Superior temporal gyrus (tissue), 1 donor: ENCODE data around the gene GUCY2D.
A peak's percentile ranks its signal among the peaks of the same experiment; 100 is the strongest.
"Not testable (repeated sequence)": the region's sequence is repeated elsewhere in the genome, so short reads cannot be mapped to it uniquely, and the experiment has no call there.

Experiments used
- DNase-seq: peaks from one replicate; pipeline ENCODE4 v3.0.0-alpha.2; 2016; ENCODE audit errors: extremely low spot score

Gene GUCY2D

GRCh38 chr17:8044819-8045810 is 42.7 kb downstream of the GUCY2D start:
- no peak for DNase-seq

- no peak for DNase-seq
These were observed 44.0 kb downstream of the GUCY2D start for GRCh38 chr17:8046306-8046928.

- DNase-seq: no peak
These were observed 44.7 kb downstream of the GUCY2D start for GRCh38 chr17:8046929-8047768.

GRCh38 chr17:8047769-8048110 is 45.3 kb downstream of the GUCY2D start:
- no peak for DNase-seq

GRCh38 chr17:8048236-8048635 is 45.8 kb downstream of the GUCY2D start:
- DNase-seq: no peak

GRCh38 chr17:8048736-8049135 is 46.3 kb downstream of the GUCY2D start:
- no peak for DNase-seq

- no peak for DNase-seq
These were observed 49.4 kb downstream of the GUCY2D start for GRCh38 chr17:8051831-8052230.

- no peak for DNase-seq
These were observed 50.1 kb downstream of the GUCY2D start for GRCh38 chr17:8052256-8053252.

GRCh38 chr17:8053600-8053999 is 51.2 kb downstream of the GUCY2D start:
- DNase-seq: no peak

GRCh38 chr17:8055851-8056231 is 53.4 kb downstream of the GUCY2D start:
- DNase-seq: no peak

- peak; percentile 25 for DNase-seq
These were observed 54.0 kb downstream of the GUCY2D start for GRCh38 chr17:8056232-8056975.

GRCh38 chr17:8056976-8057625 is 54.7 kb downstream of the GUCY2D start:
- DNase-seq: no peak

- peak; percentile 93 for DNase-seq
These were observed 55.3 kb downstream of the GUCY2D start for GRCh38 chr17:8057691-8058114.

GRCh38 chr17:8059131-8059530 is 56.7 kb downstream of the GUCY2D start:
- no peak for DNase-seq

GRCh38 chr17:8060274-8060673 is 57.9 kb downstream of the GUCY2D start:
- peak; percentile 98 for DNase-seq

- not testable (repeated sequence) for DNase-seq
These were observed 59.4 kb downstream of the GUCY2D start for GRCh38 chr17:8061851-8062250.

GRCh38 chr17:8062435-8062806 is 60.0 kb downstream of the GUCY2D start:
- no peak for DNase-seq

GRCh38 chr17:8062807-8063483 is 60.5 kb downstream of the GUCY2D start:
- DNase-seq: no peak
